Measurements from ENCODE around the gene PILRA. TPM values are rescaled to one million over a fixed set of nuclear protein-coding genes. Genes with fewer than 3 reads are reported as not detected.

The PILRA gene
- total RNA-seq, 1 donor from 2014 or later = 2.2 TPM

DNA sequence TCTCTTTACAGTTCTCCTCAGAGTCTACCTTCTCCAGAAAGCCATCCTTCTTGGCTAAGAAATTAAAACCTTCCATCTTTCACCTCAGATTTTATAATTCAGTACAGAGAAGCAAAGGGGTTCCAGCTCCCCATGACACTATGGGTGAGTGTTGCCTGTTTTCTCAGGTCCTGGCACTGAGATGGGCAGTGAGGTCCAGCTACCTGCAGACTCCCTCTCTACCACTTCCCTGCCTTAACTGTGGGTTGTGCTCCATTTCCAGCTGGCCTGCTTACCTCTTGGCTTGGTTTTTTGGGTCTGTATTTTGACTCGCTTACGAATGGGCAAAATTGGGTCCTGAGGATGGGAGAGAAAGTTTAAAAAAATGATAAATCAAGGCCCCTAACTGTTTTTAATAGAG lies 29.0 kb downstream of the PILRA start:
- TF ChIP-seq, protein P1, sequence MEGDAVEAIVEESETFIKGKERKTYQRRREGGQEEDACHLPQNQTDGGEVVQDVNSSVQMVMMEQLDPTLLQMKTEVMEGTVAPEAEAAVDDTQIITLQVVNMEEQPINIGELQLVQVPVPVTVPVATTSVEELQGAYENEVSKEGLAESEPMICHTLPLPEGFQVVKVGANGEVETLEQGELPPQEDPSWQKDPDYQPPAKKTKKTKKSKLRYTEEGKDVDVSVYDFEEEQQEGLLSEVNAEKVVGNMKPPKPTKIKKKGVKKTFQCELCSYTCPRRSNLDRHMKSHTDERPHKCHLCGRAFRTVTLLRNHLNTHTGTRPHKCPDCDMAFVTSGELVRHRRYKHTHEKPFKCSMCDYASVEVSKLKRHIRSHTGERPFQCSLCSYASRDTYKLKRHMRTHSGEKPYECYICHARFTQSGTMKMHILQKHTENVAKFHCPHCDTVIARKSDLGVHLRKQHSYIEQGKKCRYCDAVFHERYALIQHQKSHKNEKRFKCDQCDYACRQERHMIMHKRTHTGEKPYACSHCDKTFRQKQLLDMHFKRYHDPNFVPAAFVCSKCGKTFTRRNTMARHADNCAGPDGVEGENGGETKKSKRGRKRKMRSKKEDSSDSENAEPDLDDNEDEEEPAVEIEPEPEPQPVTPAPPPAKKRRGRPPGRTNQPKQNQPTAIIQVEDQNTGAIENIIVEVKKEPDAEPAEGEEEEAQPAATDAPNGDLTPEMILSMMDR (IDR thresholded peaks at IDR 0.05) = no peak
- Mint-ChIP-seq H3K4me3 (no peak overlapping the region), H3K4me1 (peaks cover 23% of the 10 kb centered on the region), H3K27me3 (no peaks in the 10 kb centered on the region), H3K27ac (peak overlapping the region; percentile 11), H3K9me3 (no peaks in the 10 kb centered on the region), H3K36me3 (ENCODE audit: low read depth) (peaks cover 16% of the 10 kb centered on the region)
- intact Hi-C loops (cut with micrococcal nuclease) = loop anchor here (10.0 kb wide), 1 partner anchor 407 kb away; no protein-coding TSS in a partner anchor
- ChIA-PET POLR2A (interaction anchor here (1.0 kb wide), 1 partner anchor 28 kb away, joined by 3 read pairs; no protein-coding TSS in a partner anchor), CTCF (interaction anchor here (0.7 kb wide), 1 partner anchor 28 kb away, joined by 3 read pairs; no protein-coding TSS in a partner anchor)
- DNase-seq (no peak), ATAC-seq (ENCODE audit: low read depth) (no peak)

GRCh38 chr7:100406767-100407166 lies 33.5 kb downstream of the PILRA start:
- ATAC-seq (ENCODE audit: low read depth) (no peak), DNase-seq (no peak)
- ChIA-PET CTCF (interaction anchor here (0.6 to 3.9 kb wide), 19 partner anchors 9 to 1528 kb away, joined by 3 to 45 read pairs (median 8); partner anchors contain the start of genes MEPCE, PILRB, TRRAP and ZCWPW1), POLR2A (interaction anchor here (1.3 to 2.7 kb wide), 7 partner anchors 10 to 274 kb away, joined by 5 to 34 read pairs (median 9); partner anchors contain the start of genes MEPCE, PPP1R35 and ZCWPW1)
- intact Hi-C loops (cut with micrococcal nuclease) = loop anchor here (1.0 to 10.0 kb wide), 8 partner anchors 10 to 412 kb away; partner anchors contain the start of gene PILRB
- peaks cover 12% of the 10 kb centered on the region for H3K36me3 Mint-ChIP-seq (ENCODE audit: low read depth)
- H3K4me3 Mint-ChIP-seq = no peak overlapping the region
- no peak overlapping the region for H3K27ac Mint-ChIP-seq
- H3K27me3 Mint-ChIP-seq = no peaks in the 10 kb centered on the region
- no peaks in the 10 kb centered on the region for H3K9me3 Mint-ChIP-seq
- TF ChIP-seq, protein P1 (IDR thresholded peaks at IDR 0.05) = no peak
- H3K4me1 Mint-ChIP-seq = peaks cover 7% of the 10 kb centered on the region

- peaks cover 6% of the 10 kb centered on the region for H3K36me3 Mint-ChIP-seq (ENCODE audit: low read depth)
Observed at GRCh38 chr7:100407285-100408180, 34.2 kb downstream of the PILRA start.

DNA sequence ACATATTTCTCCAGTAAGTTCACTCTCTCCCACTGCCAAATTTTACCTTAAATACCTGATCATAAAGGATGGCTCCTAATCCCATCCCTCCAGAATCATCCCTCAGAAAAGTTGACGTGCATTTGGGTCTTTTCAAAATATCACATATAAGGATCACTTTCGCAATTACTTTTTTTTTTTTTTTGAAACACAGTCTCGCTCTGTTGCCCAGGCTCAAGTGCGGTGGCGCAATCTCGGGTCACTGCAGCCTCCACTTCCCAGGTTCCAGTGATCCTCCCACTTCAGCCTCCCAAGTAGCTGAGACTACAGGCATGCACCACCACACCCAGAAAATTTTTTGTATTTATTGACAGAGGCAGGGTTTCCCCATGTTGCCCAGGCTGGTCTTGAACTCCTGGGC lies 37.8 kb downstream of the PILRA start:
- DNase-seq (no peak), ATAC-seq (ENCODE audit: low read depth) (no peak)
- Mint-ChIP-seq H3K36me3 (ENCODE audit: low read depth) (peaks cover 5% of the 10 kb centered on the region), H3K4me1 (peaks cover 17% of the 10 kb centered on the region), H3K9me3 (no peaks in the 10 kb centered on the region), H3K27ac (no peak overlapping the region), H3K4me3 (no peak overlapping the region), H3K27me3 (no peaks in the 10 kb centered on the region)
- POLR2A ChIA-PET = interaction anchor here (0.7 kb wide), 1 partner anchor 261 kb away, joined by 5 read pairs; no protein-coding TSS in a partner anchor
- CTCF ChIA-PET = interaction anchor here (1.0 kb wide), 2 partner anchors 151 to 278 kb away, joined by 3 read pairs; no protein-coding TSS in a partner anchor
- intact Hi-C loops (cut with micrococcal nuclease) = no loop called here
- TF ChIP-seq, protein P1 (IDR thresholded peaks at IDR 0.05) = no peak

More at GRCh38 chr7:100407285-100408180, 34.2 kb downstream of the PILRA start:
- DNase-seq (no peak), ATAC-seq (ENCODE audit: low read depth) (peak; percentile 96)
- H3K27ac Mint-ChIP-seq = no peak overlapping the region
- no peak overlapping the region for H3K4me3 Mint-ChIP-seq
- TF ChIP-seq, protein P1 (IDR thresholded peaks at IDR 0.05) = peak; percentile 54
- peaks cover 7% of the 10 kb centered on the region for H3K4me1 Mint-ChIP-seq
- CTCF ChIA-PET = interaction anchor here (0.6 to 3.9 kb wide), 30 partner anchors 9 to 910 kb away, joined by 3 to 45 read pairs (median 6); partner anchors contain the start of genes MEPCE, PILRB, PVRIG and ZCWPW1
- intact Hi-C loops (cut with micrococcal nuclease) = loop anchor here (1.0 to 10.0 kb wide), 8 partner anchors 11 to 413 kb away; partner anchors contain the start of gene PILRB
- POLR2A ChIA-PET = interaction anchor here (0.6 to 2.7 kb wide), 12 partner anchors 11 to 495 kb away, joined by 3 to 34 read pairs (median 6); partner anchors contain the start of genes LAMTOR4, MEPCE, PPP1R35 and ZCWPW1
- no peaks in the 10 kb centered on the region for H3K9me3 Mint-ChIP-seq
- H3K27me3 Mint-ChIP-seq = no peaks in the 10 kb centered on the region
